Stimulated activated CD8-positive, alpha-beta memory T cell treated with anti-CD3 and anti-CD28 coated beads, Interleukin-7, amount 100 ng/mL, for 1 hour (primary cell): ENCODE data around the gene MON2.
"Not testable (repeated sequence)": the region's sequence is repeated elsewhere in the genome, so short reads cannot be mapped to it uniquely, and the experiment has no call there.

Experiments used
- DNase-seq, 2 donors: peaks; one replicate each; pipeline ENCODE4 v3.0.0-alpha.2; 2020; ENCODE audit warnings: low read depth in 2 of 2

Gene MON2

DNA sequence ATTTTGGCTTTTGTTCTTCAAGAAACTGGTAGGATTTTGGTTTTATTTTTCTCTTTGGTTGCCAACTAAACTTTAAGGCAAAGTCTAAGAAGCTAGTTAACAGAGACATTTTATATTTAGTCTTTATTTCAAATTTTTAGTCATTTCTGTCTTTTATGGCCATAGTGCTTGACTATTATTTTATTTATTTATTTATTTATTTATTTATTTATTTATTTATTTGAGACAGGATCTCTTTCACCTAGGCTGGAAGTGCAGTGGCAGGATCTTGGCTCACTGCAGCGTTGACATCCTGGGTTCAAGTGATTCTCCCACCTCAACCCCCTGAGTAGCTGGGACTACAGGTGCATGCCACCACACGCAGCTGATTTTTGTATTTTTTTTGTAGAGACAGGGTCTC lies 3.1 kb downstream of the MON2 start:
- DNase-seq = no peak

DNA sequence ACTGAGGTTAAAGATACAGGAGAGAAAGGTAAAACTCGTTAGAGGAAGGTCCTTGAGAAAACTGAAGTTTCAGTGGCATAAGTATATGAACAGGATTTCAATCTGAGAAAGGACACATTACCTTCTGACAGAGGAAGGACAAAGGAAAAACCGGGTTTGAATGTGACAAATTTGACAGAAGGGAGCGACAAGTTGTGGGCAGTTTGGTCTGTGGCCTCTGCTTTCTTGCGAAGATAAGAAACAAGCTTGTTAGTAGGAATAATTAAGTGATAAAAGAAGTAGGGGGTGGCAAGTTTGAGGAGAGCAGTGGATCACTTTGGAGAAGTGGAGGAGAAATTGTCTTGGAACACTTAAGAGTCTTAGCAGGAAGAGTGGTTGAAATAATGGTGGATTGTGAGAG lies 5.1 kb downstream of the MON2 start:
- no peak for DNase-seq

DNA sequence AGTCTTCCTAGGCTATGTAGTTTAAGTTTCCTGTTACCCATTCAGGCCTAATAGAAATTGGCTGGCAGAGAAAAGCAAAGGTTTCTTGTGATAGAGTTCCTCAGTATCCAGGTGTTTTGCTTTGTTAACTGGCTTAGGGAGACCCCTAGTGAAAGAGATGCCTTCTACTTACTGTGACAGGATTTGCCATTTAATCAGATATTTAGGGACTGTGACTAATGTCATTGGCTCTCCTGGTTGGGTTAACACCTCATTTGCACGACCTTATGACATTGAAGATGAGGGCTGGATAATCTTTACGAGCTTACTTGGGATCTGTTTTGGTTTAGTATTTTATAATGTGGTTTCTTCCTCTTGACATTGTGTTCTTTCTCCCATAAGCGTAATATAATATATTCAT lies 5.8 kb downstream of the MON2 start:
- no peak for DNase-seq

DNA sequence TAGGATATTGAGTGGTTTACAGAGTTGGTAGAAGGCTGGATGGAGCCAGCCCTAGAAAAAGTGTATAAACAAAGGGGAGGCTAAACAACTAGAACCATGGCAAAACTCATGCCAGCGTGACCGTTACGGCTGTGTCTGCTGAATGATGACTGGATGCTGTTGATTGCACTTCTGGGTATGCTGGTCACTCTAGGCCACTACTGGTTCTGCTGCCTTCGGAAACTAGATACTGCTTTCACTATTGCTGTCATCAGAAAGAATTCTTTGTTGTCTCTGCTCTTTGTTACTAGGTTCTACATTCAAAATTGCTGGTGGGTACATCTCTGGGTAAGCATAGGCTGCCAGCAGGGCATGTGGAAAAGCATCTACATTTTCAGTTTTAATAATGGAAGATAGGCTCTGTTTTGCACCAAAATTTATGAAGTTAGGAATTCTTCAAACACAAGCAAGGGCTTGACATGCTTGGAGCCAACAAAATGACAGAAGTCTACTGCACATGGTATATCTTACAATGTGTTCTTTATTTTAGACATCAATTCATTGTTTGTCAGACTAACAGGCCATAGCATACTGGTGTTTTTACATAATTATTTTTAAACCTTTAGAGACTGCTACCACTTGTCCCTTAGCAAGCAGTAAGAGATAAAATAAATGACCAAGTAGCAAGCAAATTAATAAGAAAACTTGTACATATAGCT lies 15.4 kb downstream of the MON2 start:
- no peak for DNase-seq

DNA sequence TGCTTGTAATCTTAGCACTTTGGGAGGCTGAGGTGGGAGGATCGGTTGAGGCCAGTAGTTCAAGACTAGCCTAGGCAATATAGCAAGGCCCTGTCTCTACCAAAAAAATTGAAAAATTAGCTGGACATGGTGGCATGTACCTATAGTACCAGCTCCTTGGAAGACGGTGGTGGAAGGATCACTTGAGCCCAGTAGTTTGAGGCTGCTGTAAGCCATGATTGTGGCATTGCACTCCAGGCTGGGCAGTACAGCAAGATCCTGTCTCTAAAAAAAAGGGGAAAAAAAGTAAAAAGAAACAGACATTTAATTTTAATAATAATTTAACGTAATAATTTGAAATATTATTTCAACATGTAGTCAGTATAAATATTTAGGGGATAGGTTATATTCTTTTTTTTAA lies 16.1 kb downstream of the MON2 start:
- no peak for DNase-seq

DNA sequence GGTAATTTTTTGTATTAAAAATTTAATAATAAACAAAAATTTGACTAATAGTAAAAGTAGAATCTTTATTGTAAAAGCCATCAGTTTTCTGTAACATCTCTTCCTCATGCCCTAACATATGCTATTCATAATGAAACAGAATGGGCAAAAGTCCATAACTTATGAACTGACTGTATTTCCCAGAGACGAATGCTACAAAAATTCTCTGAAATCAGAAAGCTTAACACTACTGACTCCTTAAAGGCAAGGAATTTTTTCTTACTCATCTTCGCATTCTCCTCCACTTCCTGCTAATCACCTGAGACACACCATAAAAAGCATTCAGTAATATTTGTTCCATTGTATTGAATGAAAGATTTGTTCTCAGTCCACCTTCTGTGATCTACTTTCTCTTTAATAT lies 17.6 kb downstream of the MON2 start:
- no peak for DNase-seq

DNA sequence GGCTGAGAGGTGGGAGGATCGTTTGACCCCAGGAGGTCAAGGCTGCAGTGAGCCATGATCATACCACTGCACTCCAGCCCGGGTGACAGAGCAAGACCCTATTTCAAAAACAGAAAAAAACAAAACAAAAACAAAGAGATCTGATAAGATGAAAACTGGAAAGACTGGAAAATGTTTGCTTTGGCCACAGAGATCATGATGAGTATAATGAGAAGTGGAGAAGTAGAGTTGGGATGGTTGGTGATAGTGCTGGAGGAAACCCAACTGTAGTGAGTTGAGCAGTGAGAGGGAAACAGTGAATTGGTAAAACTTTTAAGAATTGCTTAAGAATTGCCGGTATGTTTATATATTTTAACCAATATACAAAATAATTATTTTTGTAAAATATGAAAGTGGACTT lies 39.2 kb downstream of the MON2 start:
- DNase-seq = no peak

DNA sequence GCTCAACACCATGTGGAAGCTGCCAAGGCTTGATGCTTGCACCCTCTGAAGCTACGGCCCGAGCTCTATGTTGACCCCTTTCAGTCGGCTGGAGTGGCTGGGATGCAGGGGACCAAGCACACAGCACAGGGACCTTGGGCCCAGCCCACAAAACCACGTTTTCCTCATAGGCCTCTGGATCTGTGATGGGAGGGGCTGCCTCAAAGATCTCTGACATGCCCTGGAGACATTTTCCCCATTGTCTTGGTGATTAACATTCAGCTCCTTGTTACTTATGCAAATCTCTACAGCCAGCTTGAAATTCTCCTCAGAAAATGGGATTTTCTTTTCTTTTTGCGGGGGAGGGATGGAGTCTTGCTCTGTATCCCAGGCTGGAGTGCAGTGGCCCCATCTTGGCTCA lies 46.3 kb downstream of the MON2 start:
- no peak for DNase-seq

DNA sequence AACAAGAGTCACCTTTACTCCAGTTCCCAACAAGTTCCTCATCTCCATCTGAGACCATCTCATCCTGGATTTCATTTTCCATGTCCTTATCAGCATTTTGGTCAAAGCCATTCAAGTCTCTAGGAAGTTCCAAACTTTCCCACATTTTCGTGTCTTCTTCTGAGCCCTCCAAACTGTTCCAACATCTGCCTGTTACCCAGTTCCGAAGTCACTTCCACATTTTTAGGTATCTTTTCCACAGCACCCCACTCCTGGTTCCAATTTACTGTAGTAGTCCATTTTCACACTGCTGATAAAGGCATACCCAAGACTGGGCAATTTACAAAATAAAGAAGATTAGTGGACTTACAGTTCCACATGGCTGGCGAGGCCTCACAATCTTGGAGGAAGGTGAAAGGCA lies 47.5 kb downstream of the MON2 start:
- DNase-seq = not testable (repeated sequence)

DNA sequence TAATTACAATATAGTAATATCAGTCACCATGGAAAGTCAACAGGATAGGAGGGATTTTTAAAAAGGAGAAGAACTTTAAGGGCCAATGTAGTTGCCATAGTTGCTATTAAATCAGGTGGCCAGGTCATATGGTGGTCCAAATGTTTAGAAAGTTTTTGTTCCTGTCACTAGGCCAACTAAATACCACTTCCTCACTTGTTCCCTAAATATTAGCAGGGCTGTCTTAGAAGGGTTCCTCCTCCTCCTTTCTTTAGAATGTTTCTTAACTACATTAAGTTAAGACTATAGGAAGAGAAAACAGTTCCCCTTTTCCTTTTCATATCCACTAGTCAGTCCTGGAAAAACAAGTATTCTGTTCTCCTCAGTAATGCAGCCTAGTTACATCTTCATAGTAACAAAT lies 50.3 kb downstream of the MON2 start:
- DNase-seq = no peak

DNA sequence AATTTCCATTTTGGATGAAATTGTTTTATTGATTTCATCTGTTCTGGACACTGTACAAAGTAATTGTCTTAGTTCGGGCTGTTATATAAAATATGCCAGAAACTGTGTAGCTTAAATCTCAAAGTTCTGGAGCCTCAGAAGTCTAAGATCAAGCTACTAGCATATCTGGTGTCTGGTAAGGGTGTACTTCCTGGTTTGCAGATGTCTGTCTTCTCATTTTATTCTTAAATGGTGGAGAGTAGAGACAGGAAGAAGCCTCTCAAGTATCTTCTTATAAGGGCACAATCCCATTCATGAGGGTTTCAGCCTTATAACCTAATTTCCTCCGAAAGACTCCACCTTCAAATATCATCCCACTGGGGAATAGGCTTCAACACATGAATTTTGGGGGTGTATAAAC lies 51.3 kb downstream of the MON2 start:
- DNase-seq = no peak

DNA sequence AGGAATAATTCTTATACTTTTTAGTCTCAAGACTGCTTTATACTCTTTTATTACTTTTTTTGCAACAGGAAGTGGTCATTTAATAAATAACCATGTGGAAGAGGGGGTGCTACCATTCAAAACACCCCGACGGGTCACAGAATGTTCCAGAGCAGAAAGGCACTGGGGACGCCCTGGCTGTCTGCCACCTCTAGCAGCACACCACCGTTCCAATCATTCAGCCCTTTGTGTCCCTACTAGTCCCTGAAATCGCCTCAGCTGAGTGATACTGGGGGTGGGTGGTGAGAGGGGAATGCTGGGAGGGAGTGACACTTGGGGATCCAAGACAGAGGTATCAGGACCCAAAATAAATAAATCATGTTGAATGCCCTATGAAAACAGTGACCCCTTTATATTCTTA lies 52.4 kb downstream of the MON2 start:
- no peak for DNase-seq

DNA sequence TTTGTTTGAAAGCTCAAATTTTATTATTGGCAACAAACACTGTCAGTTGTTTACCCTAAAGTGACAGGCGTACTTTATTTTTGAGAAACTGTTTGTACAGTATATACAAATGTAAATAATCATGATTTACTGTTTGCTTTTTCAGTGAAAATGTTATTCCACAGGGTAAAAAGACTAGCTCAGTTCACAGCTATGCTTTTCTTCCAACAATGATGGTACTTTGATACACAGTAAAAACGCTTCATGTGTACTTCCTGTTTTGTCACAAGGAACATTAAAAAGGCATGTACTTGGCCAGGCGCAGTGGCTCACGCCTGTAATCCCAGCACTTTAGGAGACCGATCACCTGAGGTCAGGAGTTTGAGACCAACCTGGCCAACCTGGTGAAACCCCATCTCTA lies 53.7 kb downstream of the MON2 start:
- no peak for DNase-seq

DNA sequence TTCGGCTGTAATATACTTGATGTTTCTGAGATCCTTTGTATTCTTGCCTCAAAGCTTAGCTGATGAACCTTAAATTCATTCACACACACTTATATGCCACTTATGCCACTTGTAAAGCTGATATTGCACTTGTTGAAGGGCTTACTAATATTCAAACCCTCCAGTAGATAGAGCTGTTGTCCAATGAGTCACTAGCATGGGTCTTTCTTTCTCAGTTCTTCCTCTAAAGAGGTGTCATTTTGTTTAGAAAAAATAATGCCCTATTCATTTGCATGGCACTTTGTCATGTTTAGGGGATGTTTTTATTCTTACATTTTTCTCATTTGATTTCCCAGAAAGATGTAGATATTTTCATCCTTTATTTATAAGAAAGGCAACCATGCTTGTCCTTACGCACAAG lies 56.4 kb downstream of the MON2 start:
- no peak for DNase-seq

DNA sequence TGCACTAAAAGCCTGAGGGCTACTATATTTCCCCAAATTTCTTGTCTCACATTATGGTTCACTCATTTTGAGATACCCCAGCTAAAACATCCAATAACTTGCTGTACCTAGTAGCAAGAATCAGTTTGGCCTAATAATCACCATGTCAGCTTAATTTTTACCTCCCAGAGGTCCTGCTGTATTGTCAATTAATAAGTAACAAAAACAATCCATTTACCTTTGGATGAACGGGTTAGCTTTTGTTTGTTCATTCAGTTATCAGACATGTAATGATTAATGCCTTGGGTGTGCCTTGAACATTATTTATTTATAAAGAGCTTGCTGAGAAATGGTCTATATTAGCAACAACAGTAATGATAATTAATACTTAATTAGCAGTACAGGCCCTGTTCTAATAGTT lies 57.0 kb downstream of the MON2 start:
- DNase-seq = no peak

DNA sequence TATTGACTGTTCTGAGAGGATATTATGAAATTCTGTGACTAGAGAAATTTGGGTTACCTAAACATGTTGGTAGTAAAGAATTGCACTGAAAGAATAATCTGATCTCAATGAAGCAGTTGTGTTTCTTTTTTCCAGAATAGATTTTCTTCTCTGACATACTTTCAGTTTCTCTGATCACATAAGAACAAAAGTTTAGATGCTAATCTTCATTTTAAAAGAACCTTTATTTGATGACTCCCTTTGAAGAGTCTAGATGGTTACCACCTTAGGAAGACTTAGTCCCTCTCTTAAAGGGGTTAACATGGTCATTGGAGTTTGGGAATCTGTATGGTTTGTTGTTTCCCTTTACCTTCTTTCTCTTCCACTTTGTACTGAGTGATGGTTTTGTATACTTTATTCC lies 58.6 kb downstream of the MON2 start:
- no peak for DNase-seq

DNA sequence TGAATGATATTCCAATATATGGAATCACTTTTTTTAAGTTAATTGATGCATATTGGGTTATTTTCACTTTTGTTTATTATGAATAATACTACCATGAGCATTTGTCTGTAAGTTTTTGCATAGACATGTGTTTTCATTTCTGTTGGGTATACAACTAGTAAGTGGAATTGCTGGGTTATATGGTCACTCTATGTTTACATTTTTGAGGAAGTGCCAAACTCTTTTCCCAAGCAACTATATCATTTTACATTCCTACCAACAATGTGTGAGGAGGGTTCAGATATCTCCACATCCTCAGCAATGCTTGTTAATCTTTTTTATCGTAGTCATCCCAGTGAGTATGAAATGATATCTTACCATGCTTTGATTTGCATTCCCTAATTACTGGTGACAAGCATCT lies 64.0 kb downstream of the MON2 start:
- no peak for DNase-seq

DNA sequence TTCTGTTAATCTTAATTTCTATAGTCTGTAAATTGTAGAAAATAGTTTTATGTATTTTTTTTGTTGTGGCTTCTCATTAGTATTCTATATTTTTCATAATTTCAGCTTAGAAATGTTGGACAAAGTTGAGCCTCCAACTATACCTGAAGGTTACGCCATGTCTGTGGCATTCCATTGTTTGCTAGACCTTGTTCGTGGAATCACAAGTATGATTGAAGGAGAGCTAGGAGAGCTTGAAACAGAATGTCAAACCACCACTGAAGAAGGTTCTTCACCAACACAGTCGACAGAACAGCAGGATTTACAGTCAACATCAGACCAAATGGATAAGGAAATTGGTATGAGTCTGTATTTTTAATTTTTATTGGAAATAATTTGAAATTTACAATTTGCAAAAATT lies 65.7 kb downstream of the MON2 start:
- no peak for DNase-seq

DNA sequence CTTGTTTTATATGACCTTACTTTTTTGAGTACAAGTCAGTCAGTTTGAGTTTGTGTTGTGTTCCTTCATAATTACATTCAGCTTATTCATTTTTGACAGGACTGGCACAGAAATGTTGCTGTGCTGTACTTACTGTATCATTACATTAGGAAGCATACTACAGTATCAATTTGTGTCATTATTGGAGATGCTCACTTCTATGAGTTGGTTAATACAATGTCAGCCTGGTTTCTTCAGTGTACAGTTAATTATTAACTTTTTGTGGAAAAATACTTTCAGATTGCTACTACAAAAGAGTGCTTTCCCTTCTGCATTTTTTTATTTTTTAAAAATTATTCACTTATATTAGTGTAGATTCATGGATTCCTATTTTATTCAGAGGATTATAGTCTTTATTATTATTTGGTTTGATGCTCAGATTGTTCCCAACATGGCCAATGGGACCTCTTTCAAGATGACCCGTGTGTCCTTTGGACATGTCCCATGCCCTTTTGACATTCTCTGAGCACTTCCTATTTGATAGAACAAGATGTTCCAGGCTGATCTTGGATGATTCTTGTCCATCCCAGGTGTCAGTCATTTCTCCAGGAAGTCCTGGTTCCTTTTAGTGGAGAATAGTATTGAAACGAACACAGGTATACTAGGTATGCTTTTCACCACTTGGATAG lies 66.6 kb downstream of the MON2 start:
- no peak for DNase-seq

DNA sequence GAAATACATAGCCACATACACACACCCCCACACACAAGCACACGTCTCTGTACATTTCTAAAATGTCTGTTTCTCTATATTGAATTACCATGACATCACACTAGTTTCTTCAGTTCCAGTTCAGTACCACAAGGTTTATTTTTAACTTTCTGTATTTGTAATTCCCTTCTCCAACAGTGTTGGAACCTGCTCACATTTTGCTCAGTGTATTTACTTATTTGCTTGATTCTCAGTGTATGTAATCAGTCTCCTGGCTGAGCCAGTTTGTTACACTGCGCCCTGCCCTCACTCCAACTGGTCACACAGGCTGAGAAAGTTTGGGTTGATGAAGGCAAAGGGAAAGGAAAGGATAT lies 67.1 kb downstream of the MON2 start:
- no peak for DNase-seq

DNA sequence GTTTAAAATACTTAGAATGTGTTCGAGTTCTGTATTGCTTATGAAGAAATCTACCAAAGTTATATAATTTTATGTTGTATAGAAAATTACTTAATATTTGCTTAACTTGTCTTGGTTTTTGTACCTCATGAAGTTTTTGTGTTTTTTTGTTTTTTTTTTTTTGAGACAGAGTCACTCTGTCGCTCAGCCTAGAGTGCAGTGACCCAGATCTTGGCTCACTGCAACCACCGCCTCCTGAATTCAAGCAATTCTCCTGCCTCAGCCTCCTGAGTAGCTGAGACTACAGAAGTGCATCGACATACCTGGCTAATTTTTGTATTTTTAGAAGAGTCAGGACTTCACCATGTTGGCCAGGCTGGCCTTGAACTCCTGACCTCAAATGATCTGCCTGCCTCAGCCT lies 69.9 kb downstream of the MON2 start:
- no peak for DNase-seq

DNA sequence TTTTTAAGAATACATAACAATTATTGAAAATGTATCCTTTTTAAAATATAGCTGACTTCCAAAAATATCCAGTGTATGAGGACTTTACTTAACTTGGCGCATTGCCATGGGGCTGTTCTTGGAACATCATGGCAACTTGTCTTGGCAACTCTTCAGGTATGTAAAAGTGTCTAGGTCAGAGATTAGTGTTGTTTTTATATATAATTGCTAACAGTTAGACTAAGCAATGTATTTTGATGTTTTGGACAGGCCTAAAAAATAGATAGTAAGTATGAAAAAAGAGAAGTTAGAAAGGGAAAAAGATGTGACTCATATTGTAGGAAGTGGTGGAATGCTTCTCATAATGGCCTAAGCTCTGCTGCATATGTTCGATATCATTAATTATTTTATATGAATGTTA lies 70.9 kb downstream of the MON2 start:
- no peak for DNase-seq

DNA sequence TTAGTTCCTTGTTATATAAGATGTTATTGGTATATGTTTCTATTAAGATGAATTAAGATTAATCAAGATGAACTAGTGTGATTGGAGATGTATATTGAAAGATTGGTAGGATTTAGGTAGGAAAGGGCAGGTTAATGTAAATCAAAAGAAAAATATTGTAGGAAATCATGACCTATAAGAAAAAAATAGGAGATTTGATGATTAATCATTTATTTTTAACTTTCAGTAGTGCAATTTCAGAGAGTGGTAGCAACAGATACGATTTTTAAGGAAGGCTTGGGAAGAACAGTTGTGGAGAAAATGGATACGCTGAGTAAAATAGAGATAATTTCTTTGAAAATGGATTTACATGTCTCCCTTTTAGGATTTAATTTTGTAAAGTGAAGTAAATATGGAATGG lies 73.7 kb downstream of the MON2 start:
- DNase-seq = no peak

DNA sequence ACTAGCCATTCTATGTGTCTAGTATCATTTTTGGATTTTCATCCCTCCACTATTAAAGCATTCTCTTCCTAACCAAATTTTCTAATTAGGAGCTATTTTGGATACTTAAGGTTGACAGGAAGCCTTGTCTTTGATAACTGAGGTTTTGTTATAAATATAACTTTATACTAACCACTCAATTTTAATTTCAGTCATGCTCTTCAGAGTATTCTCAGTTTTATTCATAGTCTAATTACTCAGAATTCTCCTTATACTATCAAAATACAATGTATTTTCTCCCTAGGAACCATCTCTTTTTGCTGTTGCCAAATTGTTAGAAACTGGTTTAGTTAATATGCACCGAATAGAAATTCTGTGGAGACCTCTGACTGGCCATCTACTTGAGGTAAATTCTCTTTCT lies 76.2 kb downstream of the MON2 start:
- DNase-seq = no peak
